RWPE2 (cell line): Measurements from ENCODE around the gene PTEN.
"Not testable (repeated sequence)": the region's sequence is repeated elsewhere in the genome, so short reads cannot be mapped to it uniquely, and the experiment has no call there.

Experiments used
- ATAC-seq: fragments of 200-7000 bp; cut with Tn5 transposase; 3 replicates; pipeline ENCODE4 v1.9.1; 2021; ENCODE audit warnings: low read depth
- DNase-seq: peaks from one replicate; pipeline ENCODE4 v3.0.0-alpha.2; 2020; ENCODE audit warnings: low spot score
- H3K27ac ChIP-seq: fragments of 450-650 bp; 2 replicates; pipeline ENCODE4 v1.5.1; 2017; ENCODE audit warnings: mild to moderate bottlenecking; ENCODE audit not compliant: poor library complexity, severe bottlenecking
- H3K27me3 ChIP-seq: fragments of 250-450 bp; sonication (Bioruptor Pico); 2 replicates; pipeline ENCODE4 v1.5.1; 2021; ENCODE audit warnings: mild to moderate bottlenecking, moderate library complexity; ENCODE audit not compliant: insufficient read depth, poor library complexity, severe bottlenecking
- H3K36me3 ChIP-seq: fragments of 250-450 bp; sonication (Bioruptor Pico); 2 replicates; pipeline ENCODE4 v1.5.1; 2020; ENCODE audit warnings: low read depth, mild to moderate bottlenecking, moderate library complexity
- H3K4me1 ChIP-seq: fragments of 250-450 bp; sonication (Bioruptor Pico); 2 replicates; pipeline ENCODE4 v1.5.1; 2021; ENCODE audit warnings: mild to moderate bottlenecking, moderate library complexity; ENCODE audit not compliant: insufficient read depth, poor library complexity, severe bottlenecking
- H3K4me3 ChIP-seq: fragments of 250-450 bp; sonication (Bioruptor Pico); 2 replicates; pipeline ENCODE4 v1.5.1; 2021; ENCODE audit warnings: mild to moderate bottlenecking, moderate library complexity; ENCODE audit not compliant: severe bottlenecking
- H3K9me3 ChIP-seq: fragments of 250-450 bp; sonication (Bioruptor Pico); 2 replicates; pipeline ENCODE4 v1.5.1; 2021; ENCODE audit warnings: mild to moderate bottlenecking, moderate library complexity; ENCODE audit not compliant: severe bottlenecking
- TF ChIP-seq, protein P1 (sequence below): fragments of 450-650 bp; IDR thresholded peaks from one replicate; pipeline ENCODE4 v1.5.1; 2017; ENCODE audit warnings: mild to moderate bottlenecking, moderate library complexity; ENCODE audit not compliant: poor library complexity, severe bottlenecking

The PTEN gene

DNA sequence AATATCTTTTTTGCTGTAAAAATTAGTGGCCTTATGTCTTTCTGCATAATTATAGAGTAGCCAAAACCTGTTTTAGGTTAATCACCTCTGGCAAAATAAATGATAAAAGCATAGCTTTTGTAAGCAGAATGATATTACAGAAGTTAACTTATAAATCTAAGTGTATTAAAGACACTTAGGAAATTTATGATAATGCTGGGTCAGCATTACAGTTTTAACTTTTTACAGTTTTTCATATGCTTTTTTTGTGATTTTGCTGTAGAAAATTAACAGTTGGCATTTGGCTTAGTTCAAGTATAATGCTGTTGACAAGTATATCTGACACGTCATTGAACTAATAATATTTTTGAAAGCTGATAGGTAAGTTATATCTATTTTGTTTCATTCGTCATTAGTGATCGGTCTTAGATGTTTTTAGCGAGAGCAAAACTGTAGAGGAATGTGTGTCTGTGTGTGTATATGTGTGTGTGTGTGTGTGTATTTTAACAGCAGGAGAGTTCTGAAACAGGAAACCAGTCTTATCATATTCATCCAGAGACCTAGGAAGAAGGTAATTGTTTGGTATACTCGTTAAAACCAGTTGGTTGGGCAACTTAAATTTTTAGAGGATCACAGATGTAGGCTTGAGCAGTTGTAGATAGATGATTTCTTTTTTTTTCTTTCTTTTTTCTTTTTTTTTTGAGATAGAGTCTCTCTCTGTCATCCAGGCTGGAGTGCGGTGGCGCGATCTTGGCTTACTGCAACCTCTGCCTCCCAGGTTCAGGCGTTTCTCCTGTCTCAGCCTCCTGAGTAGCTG, 15.4 kb downstream of the PTEN start:
- no peak overlapping the region for H3K4me3 ChIP-seq
- no peak for ATAC-seq
- H3K27me3 ChIP-seq: no peaks in the 10 kb centered on the region
- H3K9me3 ChIP-seq: no peaks in the 10 kb centered on the region
- TF ChIP-seq, protein P1, sequence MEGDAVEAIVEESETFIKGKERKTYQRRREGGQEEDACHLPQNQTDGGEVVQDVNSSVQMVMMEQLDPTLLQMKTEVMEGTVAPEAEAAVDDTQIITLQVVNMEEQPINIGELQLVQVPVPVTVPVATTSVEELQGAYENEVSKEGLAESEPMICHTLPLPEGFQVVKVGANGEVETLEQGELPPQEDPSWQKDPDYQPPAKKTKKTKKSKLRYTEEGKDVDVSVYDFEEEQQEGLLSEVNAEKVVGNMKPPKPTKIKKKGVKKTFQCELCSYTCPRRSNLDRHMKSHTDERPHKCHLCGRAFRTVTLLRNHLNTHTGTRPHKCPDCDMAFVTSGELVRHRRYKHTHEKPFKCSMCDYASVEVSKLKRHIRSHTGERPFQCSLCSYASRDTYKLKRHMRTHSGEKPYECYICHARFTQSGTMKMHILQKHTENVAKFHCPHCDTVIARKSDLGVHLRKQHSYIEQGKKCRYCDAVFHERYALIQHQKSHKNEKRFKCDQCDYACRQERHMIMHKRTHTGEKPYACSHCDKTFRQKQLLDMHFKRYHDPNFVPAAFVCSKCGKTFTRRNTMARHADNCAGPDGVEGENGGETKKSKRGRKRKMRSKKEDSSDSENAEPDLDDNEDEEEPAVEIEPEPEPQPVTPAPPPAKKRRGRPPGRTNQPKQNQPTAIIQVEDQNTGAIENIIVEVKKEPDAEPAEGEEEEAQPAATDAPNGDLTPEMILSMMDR: no peak
- H3K36me3 ChIP-seq: peaks cover 58% of the 10 kb centered on the region
- H3K4me1 ChIP-seq: peaks cover 21% of the 10 kb centered on the region
- DNase-seq: no peak
- H3K27ac ChIP-seq: no peak overlapping the region

DNA sequence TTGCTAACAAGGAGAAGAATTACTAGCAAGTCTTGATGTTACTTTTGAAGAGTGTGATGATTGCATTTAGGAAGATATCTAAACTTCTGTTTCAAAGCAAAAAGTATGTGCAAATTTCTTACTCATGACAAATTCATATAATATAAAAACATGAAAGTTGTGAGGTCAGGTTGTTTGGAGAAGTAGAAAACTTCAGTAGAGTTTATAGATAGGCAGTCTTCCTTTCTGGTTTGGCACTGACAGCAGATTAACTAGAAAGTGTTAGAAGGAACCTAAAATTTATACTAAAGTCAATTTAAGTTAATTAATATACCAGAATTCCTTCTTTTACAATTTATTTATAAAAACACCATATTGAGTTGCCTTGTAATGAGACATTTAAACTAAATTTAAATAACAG, 16.9 kb downstream of the PTEN start:
- H3K27me3 ChIP-seq: no peaks in the 10 kb centered on the region
- peaks cover 6% of the 10 kb centered on the region for H3K4me1 ChIP-seq
- TF ChIP-seq, protein P1: no peak
- DNase-seq: no peak
- no peak overlapping the region for H3K4me3 ChIP-seq
- ATAC-seq: no peak
- H3K36me3 ChIP-seq: peaks cover 65% of the 10 kb centered on the region
- H3K9me3 ChIP-seq: no peaks in the 10 kb centered on the region
- no peak overlapping the region for H3K27ac ChIP-seq

DNA sequence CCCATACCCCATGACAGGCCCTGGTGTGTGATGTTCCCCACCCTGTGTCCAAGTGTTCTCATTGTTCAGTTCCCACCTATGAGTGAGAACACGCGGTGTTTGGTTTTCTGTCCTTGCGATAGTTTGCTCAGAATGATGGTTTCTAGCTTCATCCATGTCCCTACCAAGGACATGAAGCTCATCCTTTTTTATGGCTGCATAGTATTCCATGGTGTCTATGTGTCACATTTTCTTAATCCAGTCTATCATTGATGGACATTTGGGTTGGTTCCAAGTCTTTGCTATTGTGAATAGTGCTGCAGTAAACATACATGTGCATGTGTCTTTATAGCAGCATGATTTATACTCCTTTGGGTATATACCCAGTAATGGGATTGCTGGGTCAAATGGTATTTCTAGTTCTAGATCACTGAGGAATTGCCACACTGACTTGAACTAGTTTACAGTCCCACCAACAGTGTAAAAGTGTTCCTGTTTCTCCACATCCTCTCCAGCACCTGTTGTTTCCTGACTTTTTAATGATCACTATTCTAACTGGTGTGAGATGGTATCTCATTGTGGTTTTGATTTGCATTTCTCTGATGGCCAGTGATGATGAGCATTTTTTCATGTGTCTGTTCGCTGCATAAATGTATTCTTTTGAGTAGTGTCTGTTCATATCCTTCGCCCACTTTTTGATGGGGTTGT, 18.1 kb downstream of the PTEN start:
- not testable (repeated sequence) for H3K9me3 ChIP-seq, H3K27ac ChIP-seq, ATAC-seq, H3K4me1 ChIP-seq, DNase-seq, H3K27me3 ChIP-seq, H3K4me3 ChIP-seq
- peaks cover 77% of the 10 kb centered on the region for H3K36me3 ChIP-seq

DNA sequence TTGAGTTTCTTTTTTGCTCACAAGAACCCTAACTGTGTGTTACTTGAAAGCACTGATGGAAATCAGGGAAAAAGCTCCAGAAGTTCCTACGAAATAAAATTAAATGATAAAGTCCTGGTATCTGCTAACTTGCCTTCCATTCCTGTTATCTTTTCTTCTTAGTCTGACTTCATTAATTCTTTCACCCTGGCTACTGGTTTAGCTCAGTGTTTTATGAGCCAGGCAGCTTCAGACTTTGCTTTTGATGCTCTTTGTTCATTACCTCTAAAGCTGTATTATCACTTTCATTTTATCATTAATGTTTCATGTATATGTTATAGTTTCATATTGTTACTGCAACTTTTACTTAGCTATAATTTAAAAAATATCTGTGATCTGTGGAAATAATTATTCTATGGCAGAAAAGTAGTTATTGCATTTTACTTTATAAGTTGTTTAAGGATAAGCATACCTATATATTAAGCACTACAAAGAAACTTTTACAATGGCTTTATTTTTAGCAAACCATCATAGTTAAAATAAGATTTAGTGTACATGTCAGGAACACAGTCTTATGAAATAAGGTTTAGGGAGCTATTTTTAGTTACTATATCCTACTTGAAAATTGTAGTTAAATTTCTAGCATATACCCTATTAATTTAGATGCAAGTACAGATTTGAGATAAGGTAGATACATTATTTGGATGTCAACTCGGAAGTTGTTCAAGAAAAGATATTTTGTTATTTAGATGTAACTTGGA, 19.3 kb downstream of the PTEN start:
- no peak for ATAC-seq
- no peak overlapping the region for H3K4me3 ChIP-seq
- no peaks in the 10 kb centered on the region for H3K4me1 ChIP-seq
- TF ChIP-seq, protein P1: no peak
- peaks cover 73% of the 10 kb centered on the region for H3K36me3 ChIP-seq
- H3K9me3 ChIP-seq: no peaks in the 10 kb centered on the region
- no peaks in the 10 kb centered on the region for H3K27me3 ChIP-seq
- no peak overlapping the region for H3K27ac ChIP-seq
- no peak for DNase-seq

DNA sequence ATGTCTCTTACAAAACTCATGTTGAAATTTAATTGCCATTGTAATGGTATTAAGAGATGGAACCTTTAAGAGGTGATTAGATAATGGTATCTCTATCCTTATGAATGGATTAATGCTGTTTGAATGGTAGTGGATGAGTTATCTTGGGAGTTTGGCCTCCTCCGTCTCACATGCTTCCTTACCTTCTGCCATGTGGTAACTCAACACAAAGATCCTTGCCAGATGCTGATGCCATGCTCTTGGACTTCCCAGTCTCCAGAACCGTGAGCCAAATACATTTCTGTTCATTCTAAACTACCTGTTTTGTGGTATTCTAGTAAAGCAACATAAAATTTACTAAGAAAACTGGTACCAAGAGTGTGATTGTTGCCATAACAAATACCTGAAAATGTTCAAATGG, 23.2 kb downstream of the PTEN start:
- H3K9me3 ChIP-seq: no peaks in the 10 kb centered on the region
- no peaks in the 10 kb centered on the region for H3K27me3 ChIP-seq
- no peaks in the 10 kb centered on the region for H3K4me1 ChIP-seq
- DNase-seq: no peak
- no peak for ATAC-seq
- H3K27ac ChIP-seq: no peak overlapping the region
- H3K36me3 ChIP-seq: peaks cover 43% of the 10 kb centered on the region
- no peak overlapping the region for H3K4me3 ChIP-seq
- TF ChIP-seq, protein P1: no peak
